GM18517 (cell line): ENCODE results near the gene OCIAD2.
"Not testable (repeated sequence)": the region's sequence is repeated elsewhere in the genome, so short reads cannot be mapped to it uniquely, and the experiment has no call there.

Experiments used
- ATAC-seq: cut with Tn5 transposase; IDR thresholded peaks from one replicate; pipeline ENCODE4 v1.9.1; 2021; ENCODE audit warnings: mild to moderate bottlenecking, moderate library complexity; ENCODE audit not compliant: unreplicated experiment

OCIAD2 gene, protein sequence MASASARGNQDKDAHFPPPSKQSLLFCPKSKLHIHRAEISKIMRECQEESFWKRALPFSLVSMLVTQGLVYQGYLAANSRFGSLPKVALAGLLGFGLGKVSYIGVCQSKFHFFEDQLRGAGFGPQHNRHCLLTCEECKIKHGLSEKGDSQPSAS

DNA sequence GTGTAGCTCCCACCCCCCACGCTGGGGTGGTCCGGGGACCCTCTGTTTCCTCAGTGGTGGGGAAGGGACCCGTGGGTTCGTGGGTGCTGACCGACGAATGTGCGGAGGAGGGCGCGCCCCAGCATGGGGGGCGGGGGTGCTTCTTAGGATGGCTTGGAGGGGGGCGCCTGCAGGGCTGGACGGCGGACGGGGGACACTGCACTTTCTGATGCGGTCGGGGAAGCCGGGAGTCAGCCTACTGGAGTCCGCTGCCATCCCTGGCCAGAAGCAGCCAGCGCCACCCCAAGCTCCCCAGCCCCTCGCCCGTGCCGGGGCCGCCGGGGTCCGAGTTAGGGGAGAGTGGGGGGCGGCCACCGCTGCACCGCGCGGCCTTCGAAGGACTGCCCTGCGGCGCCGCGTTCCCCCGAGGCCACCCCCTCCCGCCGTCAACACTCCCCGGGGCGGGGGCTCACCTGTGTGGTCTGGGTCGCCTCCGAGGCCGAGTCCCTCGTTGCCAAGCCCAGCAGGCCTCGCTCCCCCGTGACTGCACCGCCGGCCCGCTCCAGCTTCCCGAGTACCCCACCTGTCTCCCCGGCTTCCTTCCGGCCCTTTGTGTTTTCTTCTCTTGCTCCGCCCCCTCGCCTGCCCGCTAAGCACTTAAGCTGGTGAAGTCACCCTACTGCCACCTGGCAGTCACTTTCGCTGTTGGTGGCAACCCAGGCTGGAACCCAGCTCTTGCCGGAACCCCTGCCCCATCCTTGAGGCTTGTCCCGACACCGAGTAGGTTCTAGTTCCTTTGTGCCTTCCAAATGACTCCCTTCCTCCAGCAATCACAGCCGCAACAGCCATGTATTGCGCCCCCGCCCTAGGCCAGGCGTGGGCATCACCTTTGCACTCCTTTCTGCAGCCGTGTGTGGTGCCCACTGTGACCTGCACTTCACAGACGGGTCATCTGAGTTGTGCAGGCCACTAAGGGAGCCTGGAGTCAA is at the start of gene OCIAD2:
OCIAD2 (minus strand) TSS at position 569 of the 968 bp plus-strand sequence. CDS start 2,225 bp downstream, outside the sequence.
- ATAC-seq, result peak; percentile 97

DNA sequence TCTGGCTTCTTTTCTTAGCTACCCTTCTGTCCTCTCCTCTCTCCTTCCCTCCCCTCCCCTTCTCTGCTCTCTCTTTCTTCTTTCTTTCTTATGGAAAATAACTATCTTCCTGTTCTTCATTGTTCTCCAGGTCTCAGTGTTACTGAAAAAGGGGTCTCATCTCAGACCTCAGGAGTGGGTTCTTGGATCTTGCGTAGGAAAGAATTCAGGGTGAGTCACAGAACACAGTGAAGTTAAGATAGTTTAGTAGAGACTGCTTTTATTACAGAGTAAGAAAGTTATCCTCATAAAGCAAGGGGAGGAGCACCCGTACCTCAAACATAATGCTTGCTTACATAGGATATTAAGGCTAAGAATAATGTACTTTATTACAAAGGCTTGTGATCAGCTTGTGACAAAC is 47.7 kb upstream of the OCIAD2 start:
- no peak for ATAC-seq

DNA sequence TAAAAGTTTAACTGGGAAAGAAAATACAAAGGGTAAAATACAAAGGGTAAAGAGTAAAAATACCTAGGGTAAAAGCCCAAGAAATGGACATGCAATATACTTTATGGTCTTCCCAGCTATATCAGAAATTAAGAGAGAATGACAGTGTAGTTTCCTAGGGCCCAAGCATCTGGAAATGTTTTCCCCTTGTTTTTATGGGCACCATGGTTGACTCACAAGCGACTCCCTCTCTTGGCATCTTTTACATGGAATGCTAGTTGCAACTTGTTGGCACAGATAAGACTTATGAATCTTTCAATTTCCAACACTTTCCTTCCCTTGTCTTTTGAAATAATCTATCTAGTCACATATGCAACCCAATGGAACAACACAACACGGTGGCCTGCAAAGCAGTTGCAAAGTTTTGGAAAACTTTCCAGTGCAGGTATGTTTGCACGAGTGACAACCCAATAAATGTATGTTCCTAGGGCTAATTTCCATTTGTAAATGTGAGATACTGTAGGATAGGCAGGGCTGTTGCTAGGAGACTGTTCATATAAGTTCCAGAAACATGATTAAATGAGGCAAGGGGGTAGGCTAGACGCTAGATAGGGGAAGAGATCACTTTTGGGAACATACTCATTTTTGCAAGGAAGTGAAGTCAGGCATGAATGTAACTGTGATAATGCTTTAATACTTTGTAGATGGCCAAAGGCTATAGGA is 43.1 kb upstream of the OCIAD2 start:
- ATAC-seq, result no peak

DNA sequence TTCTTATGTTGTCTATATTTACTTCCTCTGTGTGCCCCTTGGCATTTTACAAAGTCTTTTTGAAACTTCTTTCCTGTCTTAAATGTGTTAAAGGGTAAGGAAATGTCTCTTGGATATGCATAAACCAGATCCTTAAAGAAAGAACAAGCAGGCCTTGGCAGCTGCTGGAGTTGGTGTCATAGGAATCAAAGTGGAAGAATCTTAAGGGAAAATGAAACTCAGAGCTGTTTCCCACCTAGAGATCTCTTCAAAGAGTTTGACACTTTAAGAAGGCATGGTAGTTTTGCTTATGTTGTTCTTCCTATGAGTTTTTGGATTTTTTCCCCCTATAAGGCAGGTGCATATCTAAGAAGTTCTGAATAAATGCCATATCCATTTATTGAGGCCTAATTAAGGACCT is 42.5 kb upstream of the OCIAD2 start:
- ATAC-seq, result no peak

DNA sequence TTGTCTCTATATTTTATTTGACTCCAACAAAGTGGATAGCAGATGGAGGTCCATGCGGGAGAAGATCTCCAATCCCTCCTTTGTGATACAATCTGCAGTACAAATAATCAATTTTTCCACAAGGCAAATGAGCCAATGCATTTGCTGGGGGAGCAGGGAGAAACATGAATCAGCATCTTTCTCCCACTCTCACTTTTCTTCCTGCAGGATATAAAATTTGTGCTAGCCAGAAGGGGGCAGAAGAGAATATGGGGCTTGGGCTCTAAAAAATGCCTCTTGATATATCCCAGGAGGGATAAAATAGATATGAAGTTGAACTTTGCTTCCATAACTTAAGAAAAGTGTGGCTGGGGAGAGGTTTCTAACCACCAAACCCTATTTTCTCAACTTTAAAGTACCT is 41.2 kb upstream of the OCIAD2 start:
- ATAC-seq, result no peak

DNA sequence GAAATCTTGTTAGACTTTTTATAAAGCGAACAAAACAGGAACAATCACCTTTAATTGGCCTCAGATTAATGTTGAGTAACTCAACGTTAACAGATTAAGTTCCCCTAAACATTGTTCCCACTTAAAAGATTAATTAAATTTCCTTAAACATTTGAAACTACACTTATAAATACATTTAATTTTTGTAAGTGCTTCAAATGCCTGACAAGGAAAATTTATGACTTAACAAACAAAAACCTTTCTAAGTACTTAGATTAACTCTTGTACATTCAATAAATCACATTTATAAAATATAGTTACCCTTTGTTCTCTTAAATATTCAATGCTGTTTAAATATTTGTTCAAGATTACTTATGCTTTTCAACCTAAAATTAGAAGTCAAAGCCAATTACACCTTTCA is 39.4 kb upstream of the OCIAD2 start:
- no peak for ATAC-seq

DNA sequence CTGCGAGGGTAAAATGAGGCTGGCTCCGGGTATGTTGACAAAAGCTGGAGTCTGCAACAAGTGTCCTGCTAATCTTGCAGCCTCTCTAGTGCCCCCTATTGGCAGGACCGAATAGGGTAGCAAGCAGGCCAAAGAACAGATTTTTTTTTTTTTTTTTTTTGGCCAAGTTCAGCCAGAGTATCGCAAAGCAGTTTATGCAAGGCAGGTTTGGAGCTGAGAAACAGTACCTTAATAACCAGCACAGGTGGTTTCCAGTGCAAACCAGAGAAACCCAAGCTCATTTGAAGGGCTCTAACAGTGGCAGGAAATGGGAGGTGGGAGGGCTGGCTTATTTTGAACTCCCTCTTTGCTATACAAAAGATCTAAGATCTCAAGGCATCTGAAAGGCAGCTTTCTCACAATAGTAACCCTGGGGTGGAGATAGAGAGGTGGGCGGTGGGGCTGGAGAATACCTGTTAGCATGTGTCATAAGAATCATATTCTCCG is 38.2 kb upstream of the OCIAD2 start:
- ATAC-seq, result no peak

DNA sequence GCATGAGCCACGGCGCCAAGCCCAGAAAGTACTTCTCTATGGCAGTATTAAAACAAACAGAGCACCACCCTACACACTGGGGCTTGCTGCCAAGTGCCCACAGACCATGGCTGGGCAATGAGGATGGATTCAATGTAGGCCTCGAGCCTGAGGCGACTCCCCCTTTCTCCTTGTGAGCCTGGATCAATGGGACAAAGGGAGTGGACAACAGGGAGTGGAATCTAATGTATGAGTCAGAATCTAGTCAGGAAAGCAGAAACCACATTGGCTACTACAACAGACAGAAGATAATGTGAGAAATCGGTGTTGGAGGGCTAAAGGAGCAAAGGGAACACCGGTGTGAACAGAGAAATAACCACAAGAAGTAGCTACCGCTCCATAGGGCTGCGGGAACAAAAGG is 37.7 kb upstream of the OCIAD2 start:
- ATAC-seq, result no peak

DNA sequence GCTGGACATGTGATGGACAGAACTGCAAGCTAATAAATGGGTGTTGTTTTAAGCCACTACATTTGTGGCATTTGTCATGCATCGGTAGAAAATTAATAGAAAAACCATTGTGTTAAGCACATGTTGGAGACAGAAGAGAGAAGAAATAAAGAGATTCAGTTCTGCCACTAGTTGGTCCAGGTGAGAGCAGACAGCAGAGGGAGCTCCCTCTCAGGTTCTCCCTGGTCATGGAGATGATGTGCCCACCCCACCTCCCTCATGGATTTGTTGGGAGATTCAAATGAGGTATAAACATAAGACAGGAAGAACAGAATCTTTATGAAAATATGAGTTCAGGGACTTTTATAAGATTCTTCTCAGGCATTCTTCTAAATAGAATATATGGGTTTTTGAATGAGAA is 36.8 kb upstream of the OCIAD2 start:
- ATAC-seq, result no peak

DNA sequence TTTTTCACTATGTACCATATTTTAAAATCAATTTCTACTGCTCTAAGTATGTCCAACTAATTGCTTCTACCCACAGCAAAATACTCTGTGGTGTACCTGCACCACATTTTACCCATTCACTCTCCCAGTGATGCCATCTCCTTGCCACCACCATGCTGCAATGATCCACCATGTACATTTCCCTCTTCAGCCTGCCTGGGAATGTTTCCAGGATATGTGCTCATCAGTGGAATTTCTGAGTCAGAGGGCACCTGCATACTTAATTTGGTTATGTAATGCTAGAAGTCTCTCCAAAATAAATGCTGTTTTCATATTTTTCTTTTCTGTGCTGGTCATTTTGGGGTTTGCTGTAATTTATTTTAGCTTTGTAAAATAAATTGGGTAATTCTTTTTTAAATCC is 33.2 kb upstream of the OCIAD2 start:
- ATAC-seq, result no peak

DNA sequence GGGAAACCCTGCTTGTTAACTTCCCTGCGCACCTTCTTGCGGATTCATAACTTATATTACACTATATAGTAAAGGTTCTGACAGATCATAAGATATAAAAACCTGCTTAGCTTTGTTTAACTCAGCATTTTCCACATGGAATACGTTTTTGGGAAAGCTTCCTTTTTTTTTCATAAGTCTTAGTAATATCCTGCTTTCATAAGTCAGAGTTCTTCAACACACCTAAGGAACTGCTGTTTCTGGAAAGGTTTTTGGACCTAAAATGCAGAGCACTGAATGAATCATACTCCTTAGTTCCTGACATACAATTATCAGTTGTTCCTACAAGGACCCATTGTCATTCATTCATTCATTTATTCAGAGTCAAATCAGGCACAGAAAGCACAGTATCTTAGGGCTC is 32.3 kb upstream of the OCIAD2 start:
- no peak for ATAC-seq

DNA sequence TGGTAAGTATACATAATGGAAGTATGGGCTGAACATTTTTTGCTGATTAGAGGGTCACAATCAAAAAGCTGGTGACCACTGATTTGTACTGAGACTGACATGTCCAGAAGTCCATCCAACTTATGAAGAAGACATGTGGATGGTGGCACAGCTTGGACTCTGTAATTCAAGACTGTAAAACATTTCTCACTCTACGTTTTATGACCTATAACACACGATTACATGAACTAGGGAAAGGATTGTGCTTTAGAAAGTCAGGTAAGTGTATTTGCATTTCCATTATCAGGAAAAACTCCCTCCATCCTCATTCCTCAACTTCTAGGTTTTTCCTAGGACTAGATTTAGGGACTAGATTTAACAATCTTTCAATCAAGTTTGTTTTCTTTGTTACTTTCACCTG is 30.5 kb upstream of the OCIAD2 start:
- ATAC-seq, result no peak

DNA sequence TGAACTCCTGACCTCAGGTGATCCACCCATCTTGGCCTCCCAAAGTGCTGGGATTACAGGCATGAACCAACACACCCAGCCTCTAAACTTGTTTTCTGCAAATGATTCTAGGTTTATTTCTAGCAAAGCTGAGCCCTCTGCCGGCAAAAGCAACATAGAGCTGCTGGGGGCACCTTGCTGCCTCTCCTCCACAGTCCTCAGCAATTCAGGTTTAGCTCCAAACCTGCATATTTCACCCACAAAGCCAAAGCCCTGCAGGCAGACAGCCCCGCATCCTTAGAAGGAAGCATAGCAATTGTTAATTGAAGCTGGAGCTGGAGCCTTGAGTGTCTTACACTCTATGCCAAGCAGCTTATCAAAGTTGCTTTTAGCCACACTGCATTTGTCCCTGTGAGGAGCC is 24.9 kb upstream of the OCIAD2 start:
- no peak for ATAC-seq

DNA sequence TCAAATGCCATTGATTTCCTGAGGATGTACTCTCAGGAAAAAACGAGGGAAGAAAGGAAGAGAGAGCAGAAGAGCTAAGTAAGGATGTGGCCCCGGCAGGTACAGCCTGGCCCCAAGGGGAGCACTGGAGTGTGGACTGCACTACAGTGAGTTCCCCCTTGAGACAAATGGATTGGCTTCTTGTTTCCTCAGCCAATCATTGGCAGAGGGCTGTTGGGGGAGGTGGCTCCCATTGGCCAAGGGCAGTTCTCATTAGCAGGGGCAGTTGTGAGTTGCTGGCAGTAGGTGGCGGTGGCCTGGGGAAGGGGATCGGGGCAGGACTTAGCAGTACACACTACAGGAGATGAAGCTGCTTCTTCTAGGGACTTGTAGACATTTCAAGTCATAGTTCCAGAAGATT is 24.1 kb upstream of the OCIAD2 start:
- no peak for ATAC-seq

DNA sequence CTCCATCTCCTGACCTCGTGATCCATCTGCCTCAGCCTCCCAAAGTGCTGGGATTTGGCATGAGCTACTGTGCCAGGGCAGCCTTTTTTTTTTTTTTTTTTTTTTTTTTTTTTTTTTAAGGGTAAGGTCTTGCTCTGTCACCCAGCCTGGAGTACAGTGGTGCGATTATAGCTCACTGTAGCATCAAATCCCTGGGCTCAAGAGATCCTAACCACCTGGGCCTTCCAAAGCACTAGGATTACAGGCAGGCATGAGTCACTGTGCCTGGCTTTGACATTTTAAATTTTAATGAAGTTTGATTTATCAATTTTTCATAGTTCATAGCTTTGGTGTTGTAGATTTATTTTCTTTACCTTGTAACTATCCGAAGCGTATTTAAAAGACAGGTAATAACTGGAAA is 17.8 kb upstream of the OCIAD2 start:
- no peak for ATAC-seq

DNA sequence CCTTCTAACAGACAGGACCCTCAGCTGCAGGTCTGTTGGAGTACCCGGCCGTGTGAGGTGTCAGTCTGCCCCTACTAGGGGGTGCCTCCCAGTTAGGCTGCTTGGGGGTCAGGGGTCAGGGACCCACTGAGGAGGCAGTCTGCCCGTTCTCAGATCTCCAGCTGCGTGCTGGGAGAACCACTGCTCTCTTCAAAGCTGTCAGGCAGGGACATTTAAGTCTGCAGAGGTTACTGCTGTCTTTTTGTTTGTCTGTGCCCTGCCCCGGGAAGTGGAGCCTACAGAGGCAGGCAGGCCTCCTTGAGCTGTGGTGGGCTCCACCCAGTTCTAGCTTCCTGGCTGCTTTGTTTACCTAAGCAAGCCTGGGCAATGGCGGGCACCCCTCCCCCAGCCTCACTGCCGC is 16.5 kb upstream of the OCIAD2 start:
- ATAC-seq, result not testable (repeated sequence)

DNA sequence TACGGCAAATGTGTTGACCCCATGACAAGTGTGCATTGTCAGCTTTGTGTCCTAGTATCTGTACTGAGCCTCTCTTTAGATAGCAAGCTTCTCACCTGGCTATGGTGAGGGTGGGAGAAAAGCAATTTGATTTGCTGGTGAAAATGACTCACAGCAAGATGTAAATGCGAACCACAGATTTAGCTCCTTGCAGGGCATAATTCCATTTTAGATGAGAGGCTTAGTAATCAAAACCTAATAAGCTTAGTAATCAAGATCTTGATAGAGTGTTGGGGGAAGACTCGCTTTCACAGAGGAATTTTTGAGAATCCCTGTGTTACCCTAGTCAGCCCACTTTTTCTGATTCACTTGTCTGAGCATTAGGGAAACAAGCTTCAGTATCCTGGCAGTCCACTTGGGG is 7.7 kb upstream of the OCIAD2 start:
- ATAC-seq, result no peak

DNA sequence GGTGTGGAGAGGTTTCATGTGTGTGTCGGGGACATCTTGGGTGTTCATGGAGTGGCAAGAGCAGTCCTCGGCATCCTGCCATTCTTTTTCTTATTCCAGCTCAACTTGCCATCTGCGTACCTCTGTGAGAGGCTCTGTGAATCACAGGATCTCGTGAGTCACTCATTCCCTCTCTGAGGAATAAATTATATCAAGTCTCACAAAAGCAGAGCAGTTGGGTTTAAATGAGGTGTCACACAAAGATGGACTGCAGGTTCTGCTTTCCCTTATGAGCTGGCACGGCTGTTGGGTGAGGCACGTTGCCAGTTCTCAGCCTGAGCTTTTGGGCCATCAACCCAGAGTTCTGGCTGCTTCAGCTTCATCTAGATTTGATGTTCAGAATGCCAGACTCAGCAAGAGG is 6.8 kb upstream of the OCIAD2 start:
- no peak for ATAC-seq

DNA sequence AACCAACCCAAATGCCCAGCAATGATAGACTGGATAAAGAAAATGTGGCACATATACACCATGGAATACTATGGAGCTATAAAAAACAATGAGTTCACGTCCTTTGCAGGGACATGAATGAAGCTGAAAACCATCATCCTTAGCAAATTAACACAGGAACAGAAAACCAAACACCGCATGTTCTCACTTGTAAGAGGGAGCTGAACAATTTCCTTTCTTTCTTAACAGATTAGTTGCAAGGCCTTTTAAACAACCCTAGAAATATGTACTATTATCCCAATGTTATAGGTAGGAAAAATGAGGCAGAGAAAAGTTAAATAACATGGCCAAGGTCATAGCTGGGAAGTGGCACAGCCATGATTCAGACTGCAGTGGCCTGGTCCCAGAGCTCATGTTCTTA is 5.8 kb upstream of the OCIAD2 start:
- no peak for ATAC-seq

DNA sequence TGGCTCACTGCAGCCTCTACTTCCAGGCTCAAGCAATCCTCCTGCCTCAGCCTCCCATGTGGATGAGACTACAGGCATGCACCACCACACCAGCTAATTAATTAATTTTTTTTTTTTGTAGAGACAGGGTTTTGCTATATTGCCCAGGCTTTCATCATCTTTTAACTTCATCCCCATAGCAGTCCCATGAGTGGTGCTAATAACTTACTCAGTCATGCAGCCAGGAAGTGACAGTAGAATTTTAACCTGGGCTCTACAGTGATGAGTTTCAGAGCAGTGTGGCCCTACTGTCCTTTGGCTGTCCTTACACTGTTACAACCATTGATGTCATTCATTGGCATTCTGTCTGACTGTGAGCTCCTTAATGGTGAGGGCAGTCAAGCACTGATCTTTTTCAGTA is 3.9 kb upstream of the OCIAD2 start:
- ATAC-seq, result no peak

DNA sequence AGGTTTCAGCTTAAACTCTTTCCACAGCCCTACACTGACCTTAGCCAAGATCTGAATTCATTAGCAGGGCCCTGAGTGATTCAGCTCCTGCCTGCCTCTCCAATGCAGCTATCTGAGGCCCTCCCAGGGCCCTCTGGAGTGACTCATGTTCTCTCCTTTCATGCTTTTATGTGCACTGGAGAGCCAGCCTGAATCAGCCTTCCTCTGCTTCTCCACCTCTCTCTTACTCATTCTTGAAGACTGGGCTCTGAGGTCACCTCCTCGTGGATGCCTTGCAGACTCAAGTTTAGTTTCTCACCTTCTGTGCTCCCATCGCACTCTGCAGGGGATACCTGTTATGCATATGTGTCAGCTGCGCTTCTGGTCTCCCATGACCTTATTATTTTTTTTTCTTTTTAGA is 3.1 kb upstream of the OCIAD2 start:
- ATAC-seq, result no peak

DNA sequence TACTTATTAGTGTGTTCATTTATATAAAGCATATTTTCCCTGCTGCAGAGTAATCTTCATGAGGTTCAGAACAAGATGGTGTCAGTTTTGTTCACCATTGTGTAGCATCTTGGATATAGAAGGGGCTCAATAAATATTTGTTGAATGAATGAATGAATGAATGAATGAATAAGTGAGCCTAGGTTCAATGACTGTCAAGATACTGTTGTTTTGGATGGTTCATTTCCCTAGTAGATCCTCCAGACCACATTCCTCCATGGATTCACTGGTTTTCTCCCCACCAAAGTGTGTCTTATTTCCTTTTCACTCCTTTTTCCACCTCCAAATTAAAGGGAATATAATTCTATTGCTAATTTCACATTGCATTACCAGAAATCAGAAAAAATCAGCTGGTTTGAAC is 2.1 kb upstream of the OCIAD2 start:
- no peak for ATAC-seq
